B cell (primary cell): ENCODE data around the gene AMH. TPM values are rescaled to one million over a fixed set of nuclear protein-coding genes. Genes with fewer than 3 reads are reported as not detected.

Source experiments
- ATAC-seq: fragments of 200-7000 bp; cut with Tn5 transposase; one replicate; pipeline ENCODE4 v1.10.0; 2021; ENCODE audit warnings: low read depth, mild to moderate bottlenecking, moderate number of reproducible peaks, moderate library complexity
- CTCF ChIA-PET: fragments of 350-600 bp; sonication (Branson Sonifier 250); formaldehyde crosslinking; loops from one replicate; lab custom pipeline; 2021; ENCODE audit warnings: antibody characterized with exemption, inconsistent platforms; lab: Charles Lee
- POLR2A ChIA-PET: fragments of 350-600 bp; sonication (Branson Sonifier 250); formaldehyde crosslinking; loops from one replicate; lab custom pipeline; 2021; ENCODE audit warnings: antibody characterized with exemption; lab: Charles Lee
- DNase-seq: peaks from one replicate; pipeline ENCODE4 v3.0.0; 2013
- H2AFZ ChIP-seq: 2 replicates; pipeline ENCODE4 v1.6.1; 2012; ENCODE audit warnings: mild to moderate bottlenecking, low read depth, low read length; ENCODE audit not compliant: insufficient read depth, poor library complexity, severe bottlenecking
- H3K27ac ChIP-seq, 2 donors: 1 replicate in 1 of 2; 2 replicates in 1 of 2; pipeline ENCODE4 v1.5.1; 2012 to 2013; ENCODE audit warnings: low read length in 2 of 2, mild to moderate bottlenecking in 2 of 2, moderate library complexity in 1 of 2
- H3K27me3 ChIP-seq, 4 experiments: fragments of 200-600 bp in 1 of 4; sonication (generic) in 1 of 4; replicated peaks in 1 of 4; 1 replicate in 2 of 4; 2 replicates in 2 of 4; pipeline versions ENCODE4 v1.6.1 to v1.7.0; 2013 to 2016; ENCODE audit warnings: low read length in 3 of 4, mild to moderate bottlenecking in 2 of 4, mixed read lengths in 1 of 4, moderate library complexity in 1 of 4; ENCODE audit not compliant: insufficient read depth in 4 of 4, control insufficient read depth in 3 of 4; ENCODE audit errors: control extremely low read depth in 1 of 4
- H3K36me3 ChIP-seq, 2 experiments: replicated peaks in 1 of 2; 1 replicate in 1 of 2; 2 replicates in 1 of 2; pipeline versions ENCODE4 v1.6.1 to v1.7.1; 2013; ENCODE audit warnings: low read length in 1 of 2; ENCODE audit not compliant: insufficient read depth in 2 of 2, control insufficient read depth in 1 of 2; ENCODE audit errors: control extremely low read depth in 1 of 2, extremely low read depth in 1 of 2
- H3K4me1 ChIP-seq, 2 donors: fragments of 200-600 bp in 1 of 2; sonication (generic) in 1 of 2; 1 replicate in 1 of 2; 2 replicates in 1 of 2; pipeline versions ENCODE4 v1.5.1 to v1.6.1; 2013 to 2017; ENCODE audit warnings: low read length in 2 of 2; ENCODE audit not compliant: control insufficient read depth in 2 of 2, insufficient read depth in 2 of 2
- H3K4me2 ChIP-seq: replicated peaks from 2 replicates; pipeline ENCODE3; 2012; ENCODE audit warnings: mild to moderate bottlenecking, low read depth, low read length; ENCODE audit not compliant: poor library complexity, severe bottlenecking
- H3K4me3 ChIP-seq, 5 experiments: fragments of 200-600 bp in 1 of 5; sonication (generic) in 1 of 5; 1 replicate in 3 of 5; 2 replicates in 2 of 5; pipeline versions ENCODE4 v1.5.1 to v1.7.0; 2011 to 2016; ENCODE audit warnings: low read length in 4 of 5, mild to moderate bottlenecking in 4 of 5, low read depth in 2 of 5, control low read depth in 1 of 5, moderate library complexity in 1 of 5; ENCODE audit not compliant: insufficient read depth in 1 of 5; ENCODE audit errors: control extremely low read depth in 1 of 5, extremely low read depth in 1 of 5
- H3K79me2 ChIP-seq: fragments of 200-600 bp; sonication (generic); one replicate; pipeline ENCODE4 v1.6.0; 2016; ENCODE audit warnings: low read length; ENCODE audit not compliant: control insufficient read depth, insufficient read depth
- H3K9ac ChIP-seq: fragments of 200-600 bp; sonication (generic); 2 replicates; pipeline ENCODE4 v1.6.1; 2017; ENCODE audit warnings: mild to moderate bottlenecking, low read length, moderate library complexity
- H3K9me3 ChIP-seq, 3 donors: one replicate each; pipeline versions ENCODE4 v1.6.1 to v1.7.1; 2013; ENCODE audit warnings: low read length in 2 of 3; ENCODE audit not compliant: control insufficient read depth in 2 of 3, insufficient read depth in 1 of 3; ENCODE audit errors: control extremely low read depth in 1 of 3
- H4K20me1 ChIP-seq: 2 replicates; pipeline ENCODE4 v1.6.0; 2012; ENCODE audit warnings: mild to moderate bottlenecking, low read length; ENCODE audit not compliant: insufficient read depth, control insufficient read depth, poor library complexity, severe bottlenecking
- H3K27ac Mint-ChIP-seq: one replicate; pipeline ENCODE4 v1.8.0; 2021; ENCODE audit warnings: mixed read lengths
- H3K27me3 Mint-ChIP-seq: one replicate; pipeline ENCODE4 v1.8.0; 2021; ENCODE audit warnings: mixed read lengths
- H3K4me1 Mint-ChIP-seq: one replicate; pipeline ENCODE4 v1.8.0; 2021; ENCODE audit warnings: mixed read lengths
- H3K4me3 Mint-ChIP-seq: one replicate; pipeline ENCODE4 v1.8.0; 2021; ENCODE audit warnings: mixed read lengths
- H3K9me3 Mint-ChIP-seq: one replicate; pipeline ENCODE4 v1.8.0; 2022; ENCODE audit warnings: mixed read lengths; ENCODE audit not compliant: insufficient read depth
- EZH2 ChIP-seq: IDR thresholded peaks from 2 replicates; pipeline ENCODE4 v1.6.1; 2012; ENCODE audit warnings: borderline replicate concordance, low read depth, mild to moderate bottlenecking, moderate library complexity, low read length; ENCODE audit not compliant: insufficient read depth, poor library complexity, severe bottlenecking
- WGBS: methylation state at CpG from one replicate; pipeline ENCODE4 v1.1.5; 2013; ENCODE audit warnings: missing lambda C conversion rate; ENCODE audit not compliant: insufficient coverage; 5-methylcytosine and 5-hydroxymethylcytosine counted together
- intact Hi-C: fragments of 100-400 bp; cut with micrococcal nuclease; formaldehyde crosslinking; loops from one replicate; pipeline ENCODE4 v1.10.0; 2022
- polyA plus RNA-seq: library from polyadenylated mRNA; depleted of rRNA; stranded (reverse); fragments of >200 nt; gene quantifications from 2 replicates; pipeline ENCODE4 v1.2.3, GENCODE V29; 2012
- total RNA-seq, 2 donors: library from RNA; stranded (reverse); fragments of 120-200 nt in 1 of 2; gene quantifications; 1 replicate in 1 of 2; 2 replicates in 1 of 2; pipeline versions ENCODE4 v1.2.3 to v1.2.4, GENCODE V29; 2013 to 2022
- TF ChIP-seq, protein P1 (sequence below): fragments of 200-600 bp; IDR thresholded peaks from one replicate; pipeline ENCODE4 v1.8.0; 2022; ENCODE audit warnings: antibody characterized with exemption, mild to moderate bottlenecking

Gene AMH
- total and polyA plus RNA-seq, 2 donors (not counting 1 experiment from before 2014, with no cell fraction given) = 1.5 to 4.5 TPM

DNA sequence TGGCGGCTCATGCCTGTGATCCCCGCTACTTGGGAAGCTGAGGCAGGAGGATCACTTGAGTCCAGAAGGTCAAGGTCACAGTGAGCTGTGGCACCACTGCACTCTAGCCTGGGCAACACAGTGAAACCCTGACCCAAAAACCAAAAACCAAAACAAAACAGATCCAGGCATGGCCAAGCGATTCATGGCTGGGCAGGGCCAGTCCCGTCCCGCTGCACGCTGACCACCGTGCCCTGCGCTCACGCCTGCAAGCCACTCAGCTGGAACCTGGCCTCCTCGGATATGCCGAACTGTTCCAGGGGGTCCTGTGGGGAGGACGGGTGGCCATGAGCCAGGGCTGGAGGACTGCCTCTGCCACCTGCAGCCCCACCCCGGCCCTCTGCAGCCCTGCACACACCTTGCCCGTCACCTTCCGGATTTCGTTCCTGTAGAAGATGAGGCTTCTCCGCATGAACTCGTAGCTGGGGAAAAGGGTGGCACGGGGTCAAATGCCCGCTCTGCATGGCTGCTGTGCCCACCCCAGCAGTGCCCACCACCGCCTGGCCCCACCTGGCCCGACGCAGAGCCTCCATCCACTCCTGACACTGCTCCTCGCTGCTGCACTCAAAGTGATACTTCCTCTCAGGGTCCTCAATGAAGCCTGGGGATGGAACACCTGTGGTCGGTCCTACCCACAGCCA lies 15.4 kb upstream of the AMH start:
- Histone ChIP-seq H3K4me2 (no peak overlapping the region), H3K9ac (no peak overlapping the region)

More for the DNA sequence above, 15.4 kb upstream of the AMH start:
- H2AFZ ChIP-seq = no peak overlapping the region
- peaks cover 27 to 44% of the 10 kb centered on the region in 2 donors for H3K4me1 ChIP-seq
- H3K4me1 Mint-ChIP-seq = peaks cover 43% of the 10 kb centered on the region
- intact Hi-C loops = no loop called here
- H3K79me2 ChIP-seq = peaks cover 81% of the 10 kb centered on the region
- no peaks in the 10 kb centered on the region for H3K27me3 ChIP-seq
- no peak overlapping the region for H3K27ac ChIP-seq
- peaks cover 0 to 53% of the 10 kb centered on the region in 2 experiments for H3K36me3 ChIP-seq
- H3K4me3 Mint-ChIP-seq = peak overlapping the region; percentile 93
- CTCF ChIA-PET = interaction anchor here (1.2 to 2.3 kb wide), 3 partner anchors 25 to 82 kb away, joined by 3 to 9 read pairs (median 5); partner anchors contain the start of gene AP3D1
- ATAC-seq (no peak), DNase-seq (no peak)
- no peak for TF ChIP-seq EZH2
- TF ChIP-seq, protein P1, sequence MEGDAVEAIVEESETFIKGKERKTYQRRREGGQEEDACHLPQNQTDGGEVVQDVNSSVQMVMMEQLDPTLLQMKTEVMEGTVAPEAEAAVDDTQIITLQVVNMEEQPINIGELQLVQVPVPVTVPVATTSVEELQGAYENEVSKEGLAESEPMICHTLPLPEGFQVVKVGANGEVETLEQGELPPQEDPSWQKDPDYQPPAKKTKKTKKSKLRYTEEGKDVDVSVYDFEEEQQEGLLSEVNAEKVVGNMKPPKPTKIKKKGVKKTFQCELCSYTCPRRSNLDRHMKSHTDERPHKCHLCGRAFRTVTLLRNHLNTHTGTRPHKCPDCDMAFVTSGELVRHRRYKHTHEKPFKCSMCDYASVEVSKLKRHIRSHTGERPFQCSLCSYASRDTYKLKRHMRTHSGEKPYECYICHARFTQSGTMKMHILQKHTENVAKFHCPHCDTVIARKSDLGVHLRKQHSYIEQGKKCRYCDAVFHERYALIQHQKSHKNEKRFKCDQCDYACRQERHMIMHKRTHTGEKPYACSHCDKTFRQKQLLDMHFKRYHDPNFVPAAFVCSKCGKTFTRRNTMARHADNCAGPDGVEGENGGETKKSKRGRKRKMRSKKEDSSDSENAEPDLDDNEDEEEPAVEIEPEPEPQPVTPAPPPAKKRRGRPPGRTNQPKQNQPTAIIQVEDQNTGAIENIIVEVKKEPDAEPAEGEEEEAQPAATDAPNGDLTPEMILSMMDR = no peak
- no peaks in the 10 kb centered on the region for H3K9me3 ChIP-seq
- H3K9me3 Mint-ChIP-seq = no peaks in the 10 kb centered on the region
- POLR2A ChIA-PET = interaction anchor here (0.6 to 2.5 kb wide), 2 partner anchors 25 to 291 kb away, joined by 5 to 10 read pairs; no protein-coding TSS in a partner anchor
- H3K27me3 Mint-ChIP-seq = no peaks in the 10 kb centered on the region
- no peak overlapping the region for H3K4me3 ChIP-seq
- H4K20me1 ChIP-seq = peaks cover 82% of the 10 kb centered on the region
- peak overlapping the region; percentile 37 for H3K27ac Mint-ChIP-seq
- WGBS = 86% methylated on average over 25 of the region's 25 CpGs
